Measurements from ENCODE around the gene IL1RAP.

The IL1RAP gene

GRCh38 chr3:190690246-190690645 is 176.4 kb downstream of the IL1RAP start:
- no peak for TF ChIP-seq CTCF (IDR thresholded peaks at IDR 0.05; ENCODE audit: low read depth, low read length, missing control alignments)
- H3K27ac ChIP-seq = no peak overlapping the region
- in situ Hi-C loops (cut with HindIII; ENCODE audit: low pct_ligation_motif_present, low sequenced_read_pairs) = loop anchor here (25.0 kb wide), 1 partner anchor 728 kb away; no protein-coding TSS in a partner anchor
- H3K4me3 ChIP-seq (ENCODE audit: low read depth, low read length) = no peak overlapping the region
- DNase-seq = no peak
- no peaks in the 10 kb centered on the region for H3K36me3 ChIP-seq (replicated peaks)
- H3K27me3 ChIP-seq (replicated peaks) = no peaks in the 10 kb centered on the region

DNA sequence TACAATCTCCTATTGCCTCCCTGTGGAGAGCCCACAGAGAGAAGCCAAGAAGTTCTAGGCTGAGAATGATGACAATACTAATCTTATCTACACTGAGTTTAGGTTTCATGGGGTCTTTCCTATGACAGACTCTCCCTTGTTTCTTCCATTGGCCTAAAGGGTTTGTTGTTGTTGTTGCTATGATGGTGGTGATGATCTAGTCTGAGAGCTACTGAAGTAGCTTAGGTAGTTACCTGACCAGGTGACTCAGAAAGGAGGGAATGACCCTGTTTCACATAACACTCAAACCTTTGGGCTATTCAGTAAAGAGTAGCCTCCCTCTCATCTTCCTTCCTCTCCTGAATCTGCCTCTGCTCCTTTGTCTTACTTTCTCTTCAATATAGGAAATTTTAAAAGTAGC is 178.4 kb downstream of the IL1RAP start:
- no peak for TF ChIP-seq CTCF (IDR thresholded peaks at IDR 0.05; ENCODE audit: low read depth, low read length, missing control alignments)
- DNase-seq = no peak
- no peak overlapping the region for H3K4me3 ChIP-seq (ENCODE audit: low read depth, low read length)
- H3K27me3 ChIP-seq (replicated peaks) = no peaks in the 10 kb centered on the region
- in situ Hi-C loops (cut with HindIII; ENCODE audit: low pct_ligation_motif_present, low sequenced_read_pairs) = loop anchor here (25.0 kb wide), 1 partner anchor 730 kb away; no protein-coding TSS in a partner anchor
- H3K36me3 ChIP-seq (replicated peaks) = no peaks in the 10 kb centered on the region
- H3K27ac ChIP-seq = no peak overlapping the region

- Histone ChIP-seq H3K27ac (no peak overlapping the region), H3K36me3 (replicated peaks) (no peaks in the 10 kb centered on the region), H3K4me3 (ENCODE audit: low read depth, low read length) (no peak overlapping the region), H3K27me3 (replicated peaks) (no peaks in the 10 kb centered on the region)
- DNase-seq = no peak
- no peak for TF ChIP-seq CTCF (IDR thresholded peaks at IDR 0.05; ENCODE audit: low read depth, low read length, missing control alignments)
- in situ Hi-C loops (cut with HindIII; ENCODE audit: low pct_ligation_motif_present, low sequenced_read_pairs) = loop anchor here (25.0 kb wide), 1 partner anchor 732 kb away; no protein-coding TSS in a partner anchor
Measured at GRCh38 chr3:190694335-190695001, 180.6 kb downstream of the IL1RAP start.

- Histone ChIP-seq H3K36me3 (replicated peaks) (no peaks in the 10 kb centered on the region), H3K27ac (no peak overlapping the region)
Measured at GRCh38 chr3:190695225-190695624, 181.3 kb downstream of the IL1RAP start.

DNA sequence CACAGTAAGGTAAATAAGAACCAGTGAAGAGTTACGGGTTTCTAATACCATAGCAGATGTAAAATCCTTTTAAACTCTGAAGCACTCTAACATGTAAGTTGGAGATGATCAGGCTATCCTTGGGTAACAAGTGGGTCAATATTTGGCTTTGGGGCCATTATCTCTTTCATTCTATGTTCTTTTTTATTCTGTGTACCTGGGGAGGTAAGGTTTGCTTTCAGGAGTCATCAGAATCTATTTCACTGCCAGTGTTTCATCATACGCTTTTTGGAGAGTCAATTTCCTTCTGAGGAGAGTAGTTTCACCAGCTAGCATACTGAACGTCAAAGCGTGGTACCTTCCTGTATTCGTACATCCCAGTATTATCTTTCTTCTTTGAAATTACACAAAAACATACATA is 182.1 kb downstream of the IL1RAP start:
- no peak for TF ChIP-seq CTCF (IDR thresholded peaks at IDR 0.05; ENCODE audit: low read depth, low read length, missing control alignments)
- in situ Hi-C loops (cut with HindIII; ENCODE audit: low pct_ligation_motif_present, low sequenced_read_pairs) = loop anchor here (25.0 kb wide), 1 partner anchor 734 kb away; no protein-coding TSS in a partner anchor
- no peak for DNase-seq
- Histone ChIP-seq H3K27ac (no peak overlapping the region), H3K4me3 (ENCODE audit: low read depth, low read length) (no peak overlapping the region), H3K27me3 (replicated peaks) (no peaks in the 10 kb centered on the region), H3K36me3 (replicated peaks) (no peaks in the 10 kb centered on the region)

More at GRCh38 chr3:190695225-190695624, 181.3 kb downstream of the IL1RAP start:
- no peak overlapping the region for H3K4me3 ChIP-seq (ENCODE audit: low read depth, low read length)
- in situ Hi-C loops (cut with HindIII; ENCODE audit: low pct_ligation_motif_present, low sequenced_read_pairs) = loop anchor here (25.0 kb wide), 1 partner anchor 733 kb away; no protein-coding TSS in a partner anchor
- no peaks in the 10 kb centered on the region for H3K27me3 ChIP-seq (replicated peaks)
- TF ChIP-seq CTCF (IDR thresholded peaks at IDR 0.05; ENCODE audit: low read depth, low read length, missing control alignments) = no peak
- no peak for DNase-seq

Data from brain microvascular endothelial cell (primary cell).